HepG2 (cell line): ENCODE data around the gene SETD5.

Experiments used
- CHD2 ChIP-seq: IDR thresholded peaks from 2 replicates; pipeline ENCODE4 v1.6.1; 2011; ENCODE audit warnings: low read depth, low read length, improper control_type of control experiment
- CTCF ChIP-seq: sonication (generic); formaldehyde crosslinking; IDR thresholded peaks from 2 replicates; pipeline ENCODE4 v1.5.0; 2020; ENCODE audit warnings: mild to moderate bottlenecking, missing genetic modification reagents, moderate library complexity
- ELF1 ChIP-seq: sonication (generic); formaldehyde crosslinking; IDR thresholded peaks from 2 replicates; pipeline ENCODE4 v1.4.0; 2020; ENCODE audit warnings: missing genetic modification reagents
- EZH2 ChIP-seq: conservative IDR thresholded peaks from 2 replicates; pipeline ENCODE4 v1.6.1; 2012; ENCODE audit warnings: mild to moderate bottlenecking, low read depth, low read length, moderate library complexity
- REST ChIP-seq, 2 experiments: IDR thresholded peaks; 2 replicates each; pipeline ENCODE4 v1.6.1; 2011 to 2012; ENCODE audit warnings: low read length in 2 of 2, borderline replicate concordance in 1 of 2, low read depth in 1 of 2, mild to moderate bottlenecking in 1 of 2, moderate library complexity in 1 of 2
- ZNF792 ChIP-seq: IDR thresholded peaks from 2 replicates; pipeline ENCODE4 v1.6.1; 2016

- no peak for TF ChIP-seq CTCF (CRISPR knock-in tag)
- TF ChIP-seq REST (IDR thresholded peaks at IDR 0.05; ENCODE audit: borderline replicate concordance in 1 of 2, low read depth in 1 of 2, low read length in 2 of 2), result no peak
- no peak for TF ChIP-seq ELF1 (CRISPR knock-in tag)
- no peak for TF ChIP-seq CHD2
- TF ChIP-seq EZH2, result no peak
- no peak for TF ChIP-seq ZNF792
These were observed 53.6 kb downstream of the SETD5 start for GRCh38 chr3:9450991-9451390.
